Measurements from ENCODE around the gene ZNF211. TPM values are rescaled to one million over a fixed set of nuclear protein-coding genes. Genes with fewer than 3 reads are reported as not detected.

ZNF211 gene
- total RNA-seq, 1 donor from 2014 or later: 12.6 TPM

- TF ChIP-seq, protein P1, sequence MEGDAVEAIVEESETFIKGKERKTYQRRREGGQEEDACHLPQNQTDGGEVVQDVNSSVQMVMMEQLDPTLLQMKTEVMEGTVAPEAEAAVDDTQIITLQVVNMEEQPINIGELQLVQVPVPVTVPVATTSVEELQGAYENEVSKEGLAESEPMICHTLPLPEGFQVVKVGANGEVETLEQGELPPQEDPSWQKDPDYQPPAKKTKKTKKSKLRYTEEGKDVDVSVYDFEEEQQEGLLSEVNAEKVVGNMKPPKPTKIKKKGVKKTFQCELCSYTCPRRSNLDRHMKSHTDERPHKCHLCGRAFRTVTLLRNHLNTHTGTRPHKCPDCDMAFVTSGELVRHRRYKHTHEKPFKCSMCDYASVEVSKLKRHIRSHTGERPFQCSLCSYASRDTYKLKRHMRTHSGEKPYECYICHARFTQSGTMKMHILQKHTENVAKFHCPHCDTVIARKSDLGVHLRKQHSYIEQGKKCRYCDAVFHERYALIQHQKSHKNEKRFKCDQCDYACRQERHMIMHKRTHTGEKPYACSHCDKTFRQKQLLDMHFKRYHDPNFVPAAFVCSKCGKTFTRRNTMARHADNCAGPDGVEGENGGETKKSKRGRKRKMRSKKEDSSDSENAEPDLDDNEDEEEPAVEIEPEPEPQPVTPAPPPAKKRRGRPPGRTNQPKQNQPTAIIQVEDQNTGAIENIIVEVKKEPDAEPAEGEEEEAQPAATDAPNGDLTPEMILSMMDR (IDR thresholded peaks at IDR 0.05): no peak
- H3K4me3 Mint-ChIP-seq (ENCODE audit: unreplicated experiment): no peak overlapping the region
- peaks cover 50% of the 10 kb centered on the region for H3K36me3 Mint-ChIP-seq (ENCODE audit: low read depth)
- H3K4me1 Mint-ChIP-seq (ENCODE audit: low read depth): no peaks in the 10 kb centered on the region
- H3K27me3 Mint-ChIP-seq (ENCODE audit: low read depth): no peaks in the 10 kb centered on the region
- H3K9me3 Mint-ChIP-seq (ENCODE audit: low read depth): peaks cover 42% of the 10 kb centered on the region
- H3K27ac Mint-ChIP-seq (ENCODE audit: unreplicated experiment): no peak overlapping the region
- DNase-seq (ENCODE audit: low spot score): no peak
Measured at GRCh38 chr19:57642396-57643046, 9.6 kb downstream of the ZNF211 start.

GRCh38 chr19:57643734-57644133 lies 10.8 kb downstream of the ZNF211 start:
- Mint-ChIP-seq H3K36me3 (ENCODE audit: low read depth) (peaks cover 42% of the 10 kb centered on the region), H3K4me3 (ENCODE audit: unreplicated experiment) (no peak overlapping the region)

GRCh38 chr19:57648331-57649003 lies 15.5 kb downstream of the ZNF211 start:
- no peaks in the 10 kb centered on the region for H3K27me3 Mint-ChIP-seq (ENCODE audit: low read depth)
- TF ChIP-seq, protein P1 (IDR thresholded peaks at IDR 0.05): no peak

More at GRCh38 chr19:57643734-57644133, 10.8 kb downstream of the ZNF211 start:
- no peak for DNase-seq (ENCODE audit: low spot score)
- TF ChIP-seq, protein P1 (IDR thresholded peaks at IDR 0.05): no peak
- Mint-ChIP-seq H3K4me1 (ENCODE audit: low read depth) (no peaks in the 10 kb centered on the region), H3K9me3 (ENCODE audit: low read depth) (peaks cover 35% of the 10 kb centered on the region), H3K27ac (ENCODE audit: unreplicated experiment) (no peak overlapping the region), H3K27me3 (ENCODE audit: low read depth) (no peaks in the 10 kb centered on the region)

DNA sequence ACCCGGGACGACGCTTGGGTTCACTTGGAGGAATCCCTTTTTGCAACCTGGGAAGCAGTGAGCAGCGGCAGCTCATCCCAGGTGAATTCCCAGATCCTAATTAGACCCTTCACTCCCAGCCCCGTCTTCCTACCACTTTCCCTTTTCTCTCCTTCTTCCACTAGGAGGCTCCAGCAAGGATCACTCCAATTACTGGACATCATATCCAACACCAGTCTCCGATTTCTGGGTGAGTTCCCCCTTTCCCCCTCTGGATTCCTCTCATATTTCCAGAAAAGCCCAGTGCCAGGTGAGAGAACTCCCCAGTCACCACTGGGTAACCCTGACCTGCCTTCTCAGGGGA lies 18.7 kb downstream of the ZNF211 start:
- Mint-ChIP-seq H3K4me1 (ENCODE audit: low read depth) (no peaks in the 10 kb centered on the region), H3K36me3 (ENCODE audit: low read depth) (no peaks in the 10 kb centered on the region), H3K27ac (ENCODE audit: unreplicated experiment) (no peak overlapping the region), H3K4me3 (ENCODE audit: unreplicated experiment) (no peak overlapping the region), H3K9me3 (ENCODE audit: low read depth) (peaks cover 11% of the 10 kb centered on the region), H3K27me3 (ENCODE audit: low read depth) (peaks cover 4% of the 10 kb centered on the region)
- TF ChIP-seq, protein P1 (IDR thresholded peaks at IDR 0.05): no peak
- DNase-seq (ENCODE audit: low spot score): no peak

More at GRCh38 chr19:57648331-57649003, 15.5 kb downstream of the ZNF211 start:
- H3K4me3 Mint-ChIP-seq (ENCODE audit: unreplicated experiment): no peak overlapping the region
- no peak for DNase-seq (ENCODE audit: low spot score)
- H3K9me3 Mint-ChIP-seq (ENCODE audit: low read depth): peaks cover 2% of the 10 kb centered on the region
- H3K27ac Mint-ChIP-seq (ENCODE audit: unreplicated experiment): no peak overlapping the region
- no peaks in the 10 kb centered on the region for H3K36me3 Mint-ChIP-seq (ENCODE audit: low read depth)
- H3K4me1 Mint-ChIP-seq (ENCODE audit: low read depth): no peaks in the 10 kb centered on the region

- Mint-ChIP-seq H3K9me3 (ENCODE audit: low read depth) (peaks cover 11% of the 10 kb centered on the region), H3K27ac (ENCODE audit: unreplicated experiment) (no peak overlapping the region), H3K4me3 (ENCODE audit: unreplicated experiment) (no peak overlapping the region), H3K27me3 (ENCODE audit: low read depth) (peaks cover 6% of the 10 kb centered on the region), H3K4me1 (ENCODE audit: low read depth) (no peaks in the 10 kb centered on the region), H3K36me3 (ENCODE audit: low read depth) (no peaks in the 10 kb centered on the region)
- TF ChIP-seq, protein P1 (IDR thresholded peaks at IDR 0.05): no peak
- DNase-seq (ENCODE audit: low spot score): no peak
Measured at GRCh38 chr19:57653689-57654088, 20.7 kb downstream of the ZNF211 start.
